ENCODE results near the gene THSD7B.

- TF ChIP-seq, protein P1, sequence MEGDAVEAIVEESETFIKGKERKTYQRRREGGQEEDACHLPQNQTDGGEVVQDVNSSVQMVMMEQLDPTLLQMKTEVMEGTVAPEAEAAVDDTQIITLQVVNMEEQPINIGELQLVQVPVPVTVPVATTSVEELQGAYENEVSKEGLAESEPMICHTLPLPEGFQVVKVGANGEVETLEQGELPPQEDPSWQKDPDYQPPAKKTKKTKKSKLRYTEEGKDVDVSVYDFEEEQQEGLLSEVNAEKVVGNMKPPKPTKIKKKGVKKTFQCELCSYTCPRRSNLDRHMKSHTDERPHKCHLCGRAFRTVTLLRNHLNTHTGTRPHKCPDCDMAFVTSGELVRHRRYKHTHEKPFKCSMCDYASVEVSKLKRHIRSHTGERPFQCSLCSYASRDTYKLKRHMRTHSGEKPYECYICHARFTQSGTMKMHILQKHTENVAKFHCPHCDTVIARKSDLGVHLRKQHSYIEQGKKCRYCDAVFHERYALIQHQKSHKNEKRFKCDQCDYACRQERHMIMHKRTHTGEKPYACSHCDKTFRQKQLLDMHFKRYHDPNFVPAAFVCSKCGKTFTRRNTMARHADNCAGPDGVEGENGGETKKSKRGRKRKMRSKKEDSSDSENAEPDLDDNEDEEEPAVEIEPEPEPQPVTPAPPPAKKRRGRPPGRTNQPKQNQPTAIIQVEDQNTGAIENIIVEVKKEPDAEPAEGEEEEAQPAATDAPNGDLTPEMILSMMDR (IDR thresholded peaks at IDR 0.05) = no peak
- TF ChIP-seq POLR2A (IDR thresholded peaks at IDR 0.05) = no peak
These were observed 679.6 kb downstream of the THSD7B start for GRCh38 chr2:137444970-137445369.

Data from Peyer's patch (tissue), 4 donors.